ENCODE data around the gene UBTF. TPM values are rescaled to one million over a fixed set of nuclear protein-coding genes. Genes with fewer than 3 reads are reported as not detected.
A peak's percentile ranks its signal among the peaks of the same experiment; 100 is the strongest.

UBTF gene
- total RNA-seq, 1 experiment from 2014 or later = 52.9 TPM

- no peak for DNase-seq (ENCODE audit: low read depth, low spot score)
- in situ Hi-C loops (cut with HindIII; ENCODE audit: low pct_unique_long_range_greater_than_20kb, low sequenced_read_pairs) = no loop called here
These were observed 29.0 kb downstream of the UBTF start for GRCh38 chr17:44190481-44190880.

GRCh38 chr17:44188576-44189403 is 30.7 kb downstream of the UBTF start:
- in situ Hi-C loops (cut with HindIII; ENCODE audit: low pct_unique_long_range_greater_than_20kb, low sequenced_read_pairs) = no loop called here
- DNase-seq (ENCODE audit: low read depth, low spot score) = no peak

GRCh38 chr17:44187131-44187899 is 32.2 kb downstream of the UBTF start:
- no peak for DNase-seq (ENCODE audit: low read depth, low spot score)
- in situ Hi-C loops (cut with HindIII; ENCODE audit: low pct_unique_long_range_greater_than_20kb, low sequenced_read_pairs) = no loop called here

- in situ Hi-C loops (cut with HindIII; ENCODE audit: low pct_unique_long_range_greater_than_20kb, low sequenced_read_pairs) = no loop called here
- DNase-seq (ENCODE audit: low read depth, low spot score) = peak; percentile 99
These were observed 33.0 kb downstream of the UBTF start, which contains the start of gene TMUB2 for GRCh38 chr17:44186307-44187130. TMUB2 (plus strand) TSS chr17:44186972; CDS start chr17:44187709, 737 bp downstream.

GRCh38 chr17:44184212-44184810 is 35.2 kb downstream of the UBTF start:
- in situ Hi-C loops (cut with HindIII; ENCODE audit: low pct_unique_long_range_greater_than_20kb, low sequenced_read_pairs) = no loop called here

GRCh38 chr17:44183024-44183423 is 36.5 kb downstream of the UBTF start:
- in situ Hi-C loops (cut with HindIII; ENCODE audit: low pct_unique_long_range_greater_than_20kb, low sequenced_read_pairs) = no loop called here
- no peak for DNase-seq (ENCODE audit: low read depth, low spot score)

More at GRCh38 chr17:44184212-44184810, 35.2 kb downstream of the UBTF start:
- no peak for DNase-seq (ENCODE audit: low read depth, low spot score)

GRCh38 chr17:44178133-44178532 is 41.3 kb downstream of the UBTF start:
- no peak for DNase-seq (ENCODE audit: low read depth, low spot score)
- in situ Hi-C loops (cut with HindIII; ENCODE audit: low pct_unique_long_range_greater_than_20kb, low sequenced_read_pairs) = no loop called here

- in situ Hi-C loops (cut with HindIII; ENCODE audit: low pct_unique_long_range_greater_than_20kb, low sequenced_read_pairs) = no loop called here
- DNase-seq (ENCODE audit: low read depth, low spot score) = no peak
These were observed 41.8 kb downstream of the UBTF start for GRCh38 chr17:44177640-44178039.

- no peak for DNase-seq (ENCODE audit: low read depth, low spot score)
- in situ Hi-C loops (cut with HindIII; ENCODE audit: low pct_unique_long_range_greater_than_20kb, low sequenced_read_pairs) = no loop called here
These were observed 42.6 kb downstream of the UBTF start for GRCh38 chr17:44176671-44177501.

GRCh38 chr17:44176257-44176656 is 43.2 kb downstream of the UBTF start:
- in situ Hi-C loops (cut with HindIII; ENCODE audit: low pct_unique_long_range_greater_than_20kb, low sequenced_read_pairs) = no loop called here

GRCh38 chr17:44174427-44174826 is 45.0 kb downstream of the UBTF start:
- in situ Hi-C loops (cut with HindIII; ENCODE audit: low pct_unique_long_range_greater_than_20kb, low sequenced_read_pairs) = no loop called here
- DNase-seq (ENCODE audit: low read depth, low spot score) = no peak

More at GRCh38 chr17:44176257-44176656, 43.2 kb downstream of the UBTF start:
- DNase-seq (ENCODE audit: low read depth, low spot score) = no peak

- in situ Hi-C loops (cut with HindIII; ENCODE audit: low pct_unique_long_range_greater_than_20kb, low sequenced_read_pairs) = no loop called here
- DNase-seq (ENCODE audit: low read depth, low spot score) = no peak
These were observed 47.5 kb downstream of the UBTF start for GRCh38 chr17:44171931-44172455.

- in situ Hi-C loops (cut with HindIII; ENCODE audit: low pct_unique_long_range_greater_than_20kb, low sequenced_read_pairs) = no loop called here
- DNase-seq (ENCODE audit: low read depth, low spot score) = no peak
These were observed 48.8 kb downstream of the UBTF start, which contains the start of gene ASB16 for GRCh38 chr17:44170499-44171201. ASB16 (plus strand) TSS chr17:44170704; CDS start chr17:44170790, 86 bp downstream.

- DNase-seq (ENCODE audit: low read depth, low spot score) = no peak
- in situ Hi-C loops (cut with HindIII; ENCODE audit: low pct_unique_long_range_greater_than_20kb, low sequenced_read_pairs) = no loop called here
These were observed 49.4 kb downstream of the UBTF start for GRCh38 chr17:44170135-44170498.

- in situ Hi-C loops (cut with HindIII; ENCODE audit: low pct_unique_long_range_greater_than_20kb, low sequenced_read_pairs) = no loop called here
- DNase-seq (ENCODE audit: low read depth, low spot score) = no peak
These were observed 52.2 kb downstream of the UBTF start for GRCh38 chr17:44167181-44167861.

Data from SK-MEL-5 (cell line).